Measurements from ENCODE around the gene SGMS1. TPM values are rescaled to one million over a fixed set of nuclear protein-coding genes. Genes with fewer than 3 reads are reported as not detected.
"Not testable (repeated sequence)": the region's sequence is repeated elsewhere in the genome, so short reads cannot be mapped to it uniquely, and the experiment has no call there.

SGMS1 gene
- total RNA-seq, 2 experiments from 2014 or later: 8.1 to 8.8 TPM

DNA sequence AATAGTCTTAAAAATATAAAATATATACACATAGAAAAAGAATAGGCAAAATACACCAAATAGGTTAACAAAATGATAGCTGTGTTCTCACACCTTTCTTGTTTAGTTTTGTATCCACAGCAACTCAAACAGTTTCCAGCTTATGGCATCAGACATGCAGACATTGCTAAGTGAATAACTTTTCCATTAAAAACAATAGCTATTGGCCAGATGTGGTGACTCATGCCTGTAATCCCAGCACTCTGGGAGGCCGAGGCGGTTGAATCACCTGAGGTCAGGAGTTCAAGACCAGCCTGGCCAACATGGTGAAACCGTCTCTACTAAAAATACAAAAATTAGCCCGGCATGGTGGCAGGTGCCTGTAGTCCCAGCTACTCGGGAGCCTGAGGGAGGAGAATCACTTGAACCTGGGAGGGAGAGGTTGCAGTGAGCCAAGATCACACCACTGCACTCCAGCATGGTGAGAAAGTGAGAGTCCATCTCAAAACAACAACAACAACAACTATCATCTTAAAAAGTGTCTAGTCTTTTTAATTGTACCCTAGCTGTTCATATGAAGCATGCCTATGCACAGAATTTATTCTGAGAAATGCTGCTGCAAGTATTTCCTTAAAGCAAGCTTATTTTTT, 88.9 kb downstream of the SGMS1 start:
- H3K27ac Mint-ChIP-seq; H3K36me3 Mint-ChIP-seq (ENCODE audit: low read depth); DNase-seq; H3K4me3 Mint-ChIP-seq; CTCF ChIA-PET; H3K27me3 Mint-ChIP-seq (ENCODE audit: low read depth); H3K9me3 Mint-ChIP-seq: not testable (repeated sequence)
- peaks cover 45% of the 10 kb centered on the region for H3K4me1 Mint-ChIP-seq (ENCODE audit: low read depth)
- intact Hi-C loops (cut with micrococcal nuclease): loop anchor here (5.0 kb wide), 1 partner anchor 202 kb away; the partner anchor contains the start of gene ASAH2B

DNA sequence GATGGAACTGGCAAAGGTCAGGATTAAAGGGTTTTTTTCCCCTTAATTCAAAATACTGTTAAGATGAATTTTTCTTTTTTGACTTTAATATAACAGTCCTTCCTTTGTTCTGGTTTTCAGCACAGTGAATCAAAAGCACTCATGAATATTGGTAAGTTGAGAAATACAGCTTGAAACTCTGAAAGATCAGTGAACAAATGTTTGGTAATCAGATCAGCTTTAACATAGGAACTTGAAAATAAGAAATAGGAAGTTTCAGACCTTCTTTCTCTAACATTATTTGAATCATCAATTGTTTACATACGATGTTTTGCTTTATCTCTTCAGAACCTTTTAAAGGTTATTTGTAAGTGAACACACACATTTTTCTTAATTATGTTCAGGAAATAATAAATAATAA, 90.5 kb downstream of the SGMS1 start:
- intact Hi-C loops (cut with micrococcal nuclease): no loop called here
- peaks cover 31% of the 10 kb centered on the region for H3K4me1 Mint-ChIP-seq (ENCODE audit: low read depth)
- H3K4me3 Mint-ChIP-seq: no peak overlapping the region
- H3K36me3 Mint-ChIP-seq (ENCODE audit: low read depth): no peaks in the 10 kb centered on the region
- no peak for DNase-seq
- no peaks in the 10 kb centered on the region for H3K9me3 Mint-ChIP-seq
- H3K27me3 Mint-ChIP-seq (ENCODE audit: low read depth): no peaks in the 10 kb centered on the region
- H3K27ac Mint-ChIP-seq: no peak overlapping the region
- CTCF ChIA-PET: interaction anchor here (0.7 to 1.0 kb wide), 2 partner anchors 26 to 77 kb away, joined by 3 read pairs; no protein-coding TSS in a partner anchor

DNA sequence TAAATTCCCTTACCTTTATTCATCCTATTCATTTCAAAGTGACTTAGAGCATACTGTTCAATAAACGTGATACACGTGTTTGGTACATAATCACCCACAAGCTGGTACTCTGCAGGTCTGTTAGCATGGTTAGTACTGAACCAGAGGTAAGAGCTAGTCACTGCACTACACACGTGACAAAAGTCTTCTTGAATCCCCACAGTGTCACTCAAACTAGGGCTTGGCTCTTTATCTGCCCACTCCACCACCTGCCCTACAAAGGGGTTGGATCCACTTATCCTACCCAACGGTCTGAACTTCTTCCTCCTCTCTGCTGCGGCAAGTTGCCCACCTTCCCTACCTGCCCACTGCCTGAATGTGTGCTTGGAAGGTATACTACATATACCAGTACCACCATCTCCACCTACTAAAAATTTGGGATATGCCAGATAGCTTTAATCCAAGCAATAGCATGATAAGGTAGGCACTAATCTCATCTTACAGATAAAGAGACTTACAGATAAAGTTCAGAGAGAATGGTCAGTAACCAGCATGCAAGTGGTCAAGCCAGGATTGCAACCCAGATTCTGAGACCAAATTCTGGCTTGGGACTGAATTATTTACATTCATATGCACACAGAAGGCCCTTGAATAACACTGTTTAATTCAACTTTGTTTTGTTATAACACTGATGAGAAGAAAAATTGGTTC, 92.2 kb downstream of the SGMS1 start:
- Mint-ChIP-seq H3K27ac (no peak overlapping the region), H3K9me3 (no peaks in the 10 kb centered on the region), H3K27me3 (ENCODE audit: low read depth) (no peaks in the 10 kb centered on the region), H3K4me3 (no peak overlapping the region), H3K4me1 (ENCODE audit: low read depth) (peaks cover 24% of the 10 kb centered on the region), H3K36me3 (ENCODE audit: low read depth) (peaks cover 6% of the 10 kb centered on the region)
- DNase-seq: no peak
- intact Hi-C loops (cut with micrococcal nuclease): no loop called here
- CTCF ChIA-PET: no interaction called here

DNA sequence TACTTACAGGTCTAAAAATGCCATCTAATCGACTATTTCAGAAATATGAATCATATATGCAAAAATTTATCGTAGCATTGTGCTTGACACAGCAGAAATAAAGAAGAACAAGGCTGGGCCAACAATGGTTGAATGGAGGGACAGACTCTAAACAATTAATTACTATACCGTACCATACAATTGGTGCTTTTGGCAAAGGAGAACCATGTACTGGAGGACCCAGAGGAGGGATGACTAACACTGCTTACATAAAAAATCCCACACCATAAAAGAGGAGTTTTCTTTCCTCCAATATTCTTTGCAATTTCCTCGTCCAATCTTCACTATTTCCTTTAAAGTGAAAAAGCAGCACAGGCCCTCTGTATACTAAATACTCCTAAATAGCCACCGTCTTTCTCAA, 94.1 kb downstream of the SGMS1 start:
- Mint-ChIP-seq H3K4me3 (no peak overlapping the region), H3K9me3 (no peaks in the 10 kb centered on the region), H3K36me3 (ENCODE audit: low read depth) (peaks cover 14% of the 10 kb centered on the region), H3K4me1 (ENCODE audit: low read depth) (peaks cover 12% of the 10 kb centered on the region), H3K27ac (no peak overlapping the region), H3K27me3 (ENCODE audit: low read depth) (no peaks in the 10 kb centered on the region)
- DNase-seq: no peak
- intact Hi-C loops (cut with micrococcal nuclease): no loop called here
- CTCF ChIA-PET: no interaction called here

DNA sequence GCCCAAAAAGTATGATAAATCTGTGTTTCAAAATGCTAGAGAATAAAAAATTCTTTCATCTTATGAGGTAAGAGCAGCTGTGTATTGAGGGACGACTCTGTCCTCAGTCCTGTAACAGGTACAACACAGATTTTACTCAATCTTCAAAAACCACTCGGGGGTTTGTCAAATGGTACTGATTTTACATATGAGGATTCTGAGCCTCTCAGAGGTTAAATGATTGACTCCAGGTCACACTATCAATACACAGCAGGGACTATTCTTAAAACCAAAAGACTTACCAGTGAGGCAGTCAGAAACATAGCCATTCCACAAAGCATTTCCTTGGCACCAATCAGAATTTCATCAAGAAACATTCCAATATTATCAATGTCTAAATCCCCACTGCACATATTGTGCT, 95.5 kb downstream of the SGMS1 start:
- Mint-ChIP-seq H3K27me3 (ENCODE audit: low read depth) (no peaks in the 10 kb centered on the region), H3K36me3 (ENCODE audit: low read depth) (peaks cover 14% of the 10 kb centered on the region), H3K4me1 (ENCODE audit: low read depth) (peaks cover 11% of the 10 kb centered on the region), H3K4me3 (no peak overlapping the region), H3K27ac (no peak overlapping the region), H3K9me3 (no peaks in the 10 kb centered on the region)
- DNase-seq: no peak
- CTCF ChIA-PET: no interaction called here
- intact Hi-C loops (cut with micrococcal nuclease): no loop called here

DNA sequence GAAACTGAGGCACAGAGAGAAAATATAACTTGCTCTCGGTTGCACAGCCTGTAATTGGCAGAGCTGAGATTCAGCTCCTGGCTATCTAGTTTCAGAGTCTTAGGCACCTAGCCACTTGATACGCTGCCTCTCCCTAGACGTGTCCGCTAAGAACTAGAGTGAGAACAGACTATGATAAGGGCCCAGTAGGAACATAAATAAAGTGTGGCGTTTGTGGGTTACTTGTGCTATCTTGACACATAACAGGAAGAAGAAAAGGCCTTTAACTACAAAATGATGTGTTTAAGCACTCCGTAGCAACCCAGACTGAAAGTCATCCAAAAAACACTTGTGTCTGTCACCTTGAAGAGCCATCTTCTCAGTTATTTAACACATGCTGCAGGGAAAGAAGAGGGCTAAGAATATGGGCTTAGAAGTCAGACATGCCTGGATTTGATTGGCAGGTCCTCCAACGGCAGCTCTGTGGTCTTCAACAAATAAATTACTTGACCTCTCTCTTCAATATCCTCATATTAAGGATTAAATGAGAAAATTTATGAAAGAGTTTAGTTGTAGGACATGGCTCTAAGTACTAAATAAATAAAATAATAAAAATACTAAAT, 96.2 kb downstream of the SGMS1 start:
- CTCF ChIA-PET: interaction anchor here (0.6 kb wide), 1 partner anchor 1689 kb away, joined by 3 read pairs; no protein-coding TSS in a partner anchor
- no peak overlapping the region for H3K4me3 Mint-ChIP-seq
- intact Hi-C loops (cut with micrococcal nuclease): no loop called here
- H3K27ac Mint-ChIP-seq: no peak overlapping the region
- no peak for DNase-seq
- no peaks in the 10 kb centered on the region for H3K27me3 Mint-ChIP-seq (ENCODE audit: low read depth)
- H3K9me3 Mint-ChIP-seq: no peaks in the 10 kb centered on the region
- peaks cover 14% of the 10 kb centered on the region for H3K36me3 Mint-ChIP-seq (ENCODE audit: low read depth)
- peaks cover 11% of the 10 kb centered on the region for H3K4me1 Mint-ChIP-seq (ENCODE audit: low read depth)

DNA sequence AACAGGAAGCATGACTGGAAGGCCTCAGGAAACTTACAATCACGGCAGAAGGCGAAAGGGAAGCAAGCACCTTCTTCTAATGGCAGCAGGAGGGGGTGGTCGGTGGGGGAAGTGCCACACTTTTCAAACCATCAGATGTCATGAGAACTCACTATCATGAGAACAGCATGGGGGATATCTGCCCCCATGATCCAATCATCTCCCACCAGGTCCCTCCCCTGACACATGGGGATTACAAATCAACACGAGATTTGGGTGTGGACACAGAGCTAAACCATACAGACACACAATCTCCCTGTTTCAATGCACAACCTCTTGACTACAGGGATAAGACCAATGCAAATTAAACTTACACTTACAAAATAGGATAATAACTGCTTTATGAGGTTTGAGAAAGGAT, 97.6 kb downstream of the SGMS1 start:
- peaks cover 11% of the 10 kb centered on the region for H3K4me1 Mint-ChIP-seq (ENCODE audit: low read depth)
- intact Hi-C loops (cut with micrococcal nuclease): no loop called here
- peaks cover 14% of the 10 kb centered on the region for H3K36me3 Mint-ChIP-seq (ENCODE audit: low read depth)
- CTCF ChIA-PET: interaction anchor here (0.6 to 0.7 kb wide), 2 partner anchors 133 to 1995 kb away, joined by 3 read pairs; no protein-coding TSS in a partner anchor
- DNase-seq: no peak
- no peaks in the 10 kb centered on the region for H3K27me3 Mint-ChIP-seq (ENCODE audit: low read depth)
- H3K27ac Mint-ChIP-seq: no peak overlapping the region
- H3K9me3 Mint-ChIP-seq: no peaks in the 10 kb centered on the region
- no peak overlapping the region for H3K4me3 Mint-ChIP-seq

DNA sequence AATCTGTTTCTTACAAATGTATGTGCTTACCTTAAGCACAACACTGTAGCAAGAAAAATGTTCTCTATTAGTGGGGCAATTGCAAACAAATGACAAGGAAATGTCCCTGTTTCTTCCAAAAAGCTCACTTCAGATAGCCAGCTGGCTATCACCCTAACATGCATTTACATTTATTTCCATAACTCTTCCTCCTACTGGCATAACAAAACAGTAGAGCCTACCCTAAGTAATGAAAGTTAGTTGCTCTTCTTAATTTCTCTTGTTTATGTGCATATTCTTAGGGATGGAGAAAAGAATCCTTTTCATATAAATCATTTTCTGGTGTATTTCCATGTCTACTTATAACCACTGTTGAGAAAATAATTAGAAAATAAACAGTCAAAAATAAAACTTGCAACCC, 100.4 kb downstream of the SGMS1 start:
- H3K27me3 Mint-ChIP-seq (ENCODE audit: low read depth): no peaks in the 10 kb centered on the region
- DNase-seq: no peak
- H3K27ac Mint-ChIP-seq: no peak overlapping the region
- peaks cover 11% of the 10 kb centered on the region for H3K4me1 Mint-ChIP-seq (ENCODE audit: low read depth)
- CTCF ChIA-PET: no interaction called here
- intact Hi-C loops (cut with micrococcal nuclease): no loop called here
- H3K4me3 Mint-ChIP-seq: no peak overlapping the region
- H3K9me3 Mint-ChIP-seq: no peaks in the 10 kb centered on the region
- H3K36me3 Mint-ChIP-seq (ENCODE audit: low read depth): peaks cover 23% of the 10 kb centered on the region

DNA sequence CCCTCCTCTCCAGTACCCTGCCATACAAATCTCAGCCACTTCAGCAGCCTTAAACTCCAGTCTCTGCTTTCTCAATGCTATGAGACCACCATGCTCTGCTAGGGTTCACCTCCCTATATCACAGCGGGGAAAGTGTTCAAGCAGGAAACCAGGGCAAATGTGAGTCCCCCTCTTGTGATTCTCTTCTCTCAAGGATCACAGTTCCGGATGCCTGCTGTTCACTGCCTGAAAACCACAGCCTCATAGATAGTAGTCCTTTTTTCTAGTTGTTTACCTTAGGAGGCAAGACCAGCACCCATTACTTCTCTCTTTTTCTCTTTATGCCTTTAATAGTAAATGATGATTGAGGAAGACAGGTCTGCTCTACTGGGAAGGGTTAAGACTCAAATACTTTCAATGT, 100.8 kb downstream of the SGMS1 start:
- intact Hi-C loops (cut with micrococcal nuclease): no loop called here
- Mint-ChIP-seq H3K36me3 (ENCODE audit: low read depth) (peaks cover 23% of the 10 kb centered on the region), H3K27me3 (ENCODE audit: low read depth) (no peaks in the 10 kb centered on the region), H3K4me1 (ENCODE audit: low read depth) (peaks cover 11% of the 10 kb centered on the region), H3K9me3 (no peaks in the 10 kb centered on the region), H3K4me3 (no peak overlapping the region), H3K27ac (no peak overlapping the region)
- CTCF ChIA-PET: no interaction called here
- DNase-seq: no peak

DNA sequence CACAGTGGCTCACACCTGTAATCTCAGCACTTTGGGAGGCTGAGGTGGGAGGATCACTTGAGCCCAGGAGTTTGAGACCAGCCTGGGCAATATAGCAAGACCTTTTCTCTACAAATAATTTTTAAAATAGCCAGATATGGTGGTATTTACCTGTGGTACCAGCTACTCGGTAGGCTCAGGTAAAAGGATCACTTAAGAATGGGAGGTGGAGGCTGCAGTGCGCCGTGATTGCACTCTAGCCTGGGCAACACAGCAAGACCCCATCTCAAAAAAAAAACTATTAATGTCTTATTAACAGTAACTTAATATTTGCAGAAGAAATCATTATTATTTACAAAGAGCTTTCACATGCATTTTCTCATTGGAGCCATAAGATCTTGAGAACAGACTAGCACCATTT, 103.6 kb downstream of the SGMS1 start:
- Mint-ChIP-seq H3K27ac (no peak overlapping the region), H3K27me3 (ENCODE audit: low read depth) (no peaks in the 10 kb centered on the region), H3K4me1 (ENCODE audit: low read depth) (peaks cover 14% of the 10 kb centered on the region), H3K4me3 (no peak overlapping the region), H3K36me3 (ENCODE audit: low read depth) (peaks cover 15% of the 10 kb centered on the region), H3K9me3 (no peaks in the 10 kb centered on the region)
- CTCF ChIA-PET: interaction anchor here (0.7 to 1.0 kb wide), 2 partner anchors 16 to 49 kb away, joined by 3 to 4 read pairs; no protein-coding TSS in a partner anchor
- DNase-seq: no peak
- intact Hi-C loops (cut with micrococcal nuclease): no loop called here

DNA sequence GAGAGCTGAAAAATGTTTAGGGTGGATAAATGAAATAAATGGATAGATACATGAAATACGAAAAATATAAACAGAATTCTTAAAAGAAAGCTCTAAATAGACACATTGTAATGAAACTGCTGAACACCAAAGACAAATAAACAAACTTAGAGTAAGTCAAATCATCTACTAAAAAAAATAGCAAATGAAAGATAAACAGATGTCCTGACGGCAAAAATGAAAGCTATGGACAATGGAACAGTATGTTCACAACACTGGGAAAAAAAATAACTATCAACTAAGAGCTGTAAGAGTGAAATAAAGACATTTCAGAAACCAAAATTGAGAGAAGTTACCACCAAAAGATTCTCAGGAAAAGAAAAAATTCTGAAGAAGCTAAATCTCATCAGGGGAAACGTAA, 106.1 kb downstream of the SGMS1 start:
- no peak overlapping the region for H3K27ac Mint-ChIP-seq
- intact Hi-C loops (cut with micrococcal nuclease): no loop called here
- H3K9me3 Mint-ChIP-seq: no peaks in the 10 kb centered on the region
- H3K4me1 Mint-ChIP-seq (ENCODE audit: low read depth): peaks cover 28% of the 10 kb centered on the region
- DNase-seq: no peak
- no peaks in the 10 kb centered on the region for H3K27me3 Mint-ChIP-seq (ENCODE audit: low read depth)
- peaks cover 13% of the 10 kb centered on the region for H3K36me3 Mint-ChIP-seq (ENCODE audit: low read depth)
- CTCF ChIA-PET: no interaction called here
- H3K4me3 Mint-ChIP-seq: no peak overlapping the region

DNA sequence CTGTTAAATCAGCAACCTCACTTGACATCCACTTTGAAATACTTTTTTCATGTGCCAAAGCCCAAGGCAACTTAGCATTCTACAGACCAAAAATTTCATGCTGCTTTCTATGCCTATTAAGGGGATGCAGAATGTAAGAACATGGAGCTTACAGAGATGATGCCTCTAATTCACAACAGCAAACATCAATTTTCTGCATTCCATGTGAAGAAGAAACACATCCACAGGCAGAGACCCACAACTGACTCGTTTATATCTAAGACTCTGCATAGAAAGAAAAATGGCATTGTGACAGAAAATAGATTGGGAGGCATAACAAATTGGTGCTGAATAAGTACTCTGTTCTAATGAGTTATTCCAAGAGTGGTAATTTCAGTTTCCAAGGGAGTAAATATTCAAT, 107.6 kb downstream of the SGMS1 start:
- peaks cover 43% of the 10 kb centered on the region for H3K4me1 Mint-ChIP-seq (ENCODE audit: low read depth)
- H3K9me3 Mint-ChIP-seq: no peaks in the 10 kb centered on the region
- no peak overlapping the region for H3K4me3 Mint-ChIP-seq
- DNase-seq: no peak
- intact Hi-C loops (cut with micrococcal nuclease): no loop called here
- H3K27ac Mint-ChIP-seq: no peak overlapping the region
- CTCF ChIA-PET: no interaction called here
- no peaks in the 10 kb centered on the region for H3K27me3 Mint-ChIP-seq (ENCODE audit: low read depth)
- peaks cover 15% of the 10 kb centered on the region for H3K36me3 Mint-ChIP-seq (ENCODE audit: low read depth)

DNA sequence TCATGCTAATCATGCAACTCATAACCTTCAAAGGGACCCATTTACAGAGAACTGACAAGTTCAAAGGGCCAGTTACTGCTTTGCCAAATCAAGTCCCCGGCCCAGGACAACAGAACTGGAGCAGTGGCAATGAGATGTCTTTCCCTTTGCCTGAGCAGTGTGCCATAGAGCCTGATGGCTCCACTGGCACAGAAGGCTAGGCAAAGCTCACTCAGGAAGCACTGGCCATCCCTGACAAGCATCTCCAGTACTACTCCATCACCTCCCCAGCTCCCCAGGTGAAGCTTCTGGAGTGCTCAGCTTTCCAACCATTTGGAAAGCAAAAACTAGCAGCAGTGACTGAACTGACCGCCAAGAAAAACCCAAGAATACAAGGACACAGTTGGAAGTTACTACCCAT, 108.3 kb downstream of the SGMS1 start:
- H3K36me3 Mint-ChIP-seq (ENCODE audit: low read depth): peaks cover 14% of the 10 kb centered on the region
- H3K27ac Mint-ChIP-seq: no peak overlapping the region
- peaks cover 48% of the 10 kb centered on the region for H3K4me1 Mint-ChIP-seq (ENCODE audit: low read depth)
- no peaks in the 10 kb centered on the region for H3K27me3 Mint-ChIP-seq (ENCODE audit: low read depth)
- no peak for DNase-seq
- no peak overlapping the region for H3K4me3 Mint-ChIP-seq
- no peaks in the 10 kb centered on the region for H3K9me3 Mint-ChIP-seq
- intact Hi-C loops (cut with micrococcal nuclease): no loop called here
- CTCF ChIA-PET: no interaction called here

All from activated naive CD4-positive, alpha-beta T cell treated with anti-CD3 and anti-CD28 coated beads for 36 hours (primary cell).